Right lobe of liver (tissue), 4 donors: ENCODE measurements around the gene NGF.

Experiments
- CTCF ChIP-seq, 4 donors: fragments of 200-600 bp in 3 of 4; fragments of 450-650 bp in 1 of 4; IDR thresholded peaks; one replicate each; pipeline versions ENCODE4 v1.5.1 to v1.8.0; 2016 to 2022; ENCODE audit warnings: antibody characterized with exemption in 4 of 4, mild to moderate bottlenecking in 2 of 4
- POLR2A ChIP-seq: fragments of 450-650 bp; IDR thresholded peaks from one replicate; pipeline ENCODE4 v1.6.1; 2017; ENCODE audit warnings: antibody characterized with exemption, mild to moderate bottlenecking
- donor health status: DM: no; HTN: no; CAD: no.
- donor health status: DM: no; HTN: no; CAD: no.
- donor health status: DM: no; HTN: yes; CAD: no.

- TF ChIP-seq CTCF (IDR thresholded peaks at IDR 0.05): no peak
- TF ChIP-seq POLR2A: no peak
Measured at GRCh38 chr1:115261496-115261895, 76.6 kb downstream of the NGF start.
